Suprapubic skin (tissue), 4 donors: ENCODE measurements around the gene MFAP3L. TPM values are rescaled to one million over a fixed set of nuclear protein-coding genes. Genes with fewer than 3 reads are reported as not detected.

ENCODE experiments used
- DNase-seq, 2 donors: peaks; one replicate each; pipeline ENCODE4 v3.0.0-alpha.2; 2019; ENCODE audit warnings: low spot score in 2 of 2
- H3K27ac ChIP-seq: fragments of 200-600 bp; sonication (generic); one replicate; pipeline ENCODE4 v1.5.1; 2019
- H3K27me3 ChIP-seq: fragments of 200-600 bp; sonication (generic); one replicate; pipeline ENCODE4 v1.5.1; 2019
- H3K36me3 ChIP-seq: fragments of 200-600 bp; sonication (generic); one replicate; pipeline ENCODE4 v1.5.1; 2019
- H3K4me1 ChIP-seq: fragments of 200-600 bp; sonication (generic); one replicate; pipeline ENCODE4 v1.5.1; 2019
- H3K4me3 ChIP-seq: fragments of 200-600 bp; sonication (generic); one replicate; pipeline ENCODE4 v1.5.1; 2019; ENCODE audit warnings: mild to moderate bottlenecking
- H3K9me3 ChIP-seq: fragments of 200-600 bp; sonication (generic); one replicate; pipeline ENCODE4 v1.5.1; 2019
- CTCF ChIP-seq, 2 donors: fragments of 200-600 bp in 1 of 2; fragments of 450-650 bp in 1 of 2; sonication (generic) in 1 of 2; IDR thresholded peaks; one replicate each; pipeline ENCODE4 v1.5.1; 2016 to 2019; ENCODE audit warnings: antibody characterized with exemption in 2 of 2, mild to moderate bottlenecking in 1 of 2, moderate library complexity in 1 of 2
- EP300 ChIP-seq: sonication (generic); formaldehyde crosslinking; IDR thresholded peaks from one replicate; pipeline ENCODE4 v1.6.1; 2017; ENCODE audit warnings: antibody characterized with exemption
- POLR2A ChIP-seq, 2 donors: fragments of 450-650 bp; IDR thresholded peaks; one replicate each; pipeline ENCODE4 v1.6.1; 2017; ENCODE audit warnings: antibody characterized with exemption in 2 of 2, mild to moderate bottlenecking in 2 of 2, moderate library complexity in 2 of 2
- POLR2AphosphoS5 ChIP-seq, 3 donors: sonication (generic); formaldehyde crosslinking; IDR thresholded peaks; one replicate each; pipeline ENCODE4 v1.6.1; 2017; ENCODE audit warnings: antibody characterized with exemption in 3 of 3
- WGBS: methylation state at CpG from one replicate; pipeline ENCODE4 v1.1.5; 2018; 5-methylcytosine and 5-hydroxymethylcytosine counted together
- total RNA-seq, 4 donors: library from RNA; depleted of rRNA; stranded (reverse); fragments of >200 nt; gene quantifications; one replicate each; pipeline ENCODE4 v1.1.0, GENCODE V29; 2016

Gene MFAP3L
- total RNA-seq, 4 donors from 2014 or later = 41.4 to 67.0 (median 58.9) TPM

- H3K4me1 ChIP-seq = peaks cover 19% of the 10 kb centered on the region
- DNase-seq = no peak
- H3K27ac ChIP-seq = no peak overlapping the region
- H3K4me3 ChIP-seq = no peak overlapping the region
- WGBS = 57% methylated on average over 4 of the region's 4 CpGs
- no peaks in the 10 kb centered on the region for H3K36me3 ChIP-seq
- H3K27me3 ChIP-seq = no peaks in the 10 kb centered on the region
- TF ChIP-seq EP300 (no peak), CTCF (IDR thresholded peaks at IDR 0.05) (no peak), POLR2A (IDR thresholded peaks at IDR 0.05) (no peak), POLR2AphosphoS5 (IDR thresholded peaks at IDR 0.05) (no peak)
- no peaks in the 10 kb centered on the region for H3K9me3 ChIP-seq
Observed at GRCh38 chr4:170009291-170009690, 16.9 kb downstream of the MFAP3L start.

GRCh38 chr4:170008801-170009200, 17.4 kb downstream of the MFAP3L start:
- Histone ChIP-seq H3K27ac (no peak overlapping the region), H3K27me3 (no peaks in the 10 kb centered on the region), H3K4me1 (peaks cover 19% of the 10 kb centered on the region), H3K36me3 (no peaks in the 10 kb centered on the region), H3K4me3 (no peak overlapping the region), H3K9me3 (no peaks in the 10 kb centered on the region)
- no peak for TF ChIP-seq POLR2AphosphoS5 (IDR thresholded peaks at IDR 0.05)
- no peak for TF ChIP-seq CTCF (IDR thresholded peaks at IDR 0.05)
- no peak for TF ChIP-seq EP300
- no peak for TF ChIP-seq POLR2A (IDR thresholded peaks at IDR 0.05)
- DNase-seq = no peak
- 86% methylated on average over 10 of the region's 10 CpGs for WGBS

DNA sequence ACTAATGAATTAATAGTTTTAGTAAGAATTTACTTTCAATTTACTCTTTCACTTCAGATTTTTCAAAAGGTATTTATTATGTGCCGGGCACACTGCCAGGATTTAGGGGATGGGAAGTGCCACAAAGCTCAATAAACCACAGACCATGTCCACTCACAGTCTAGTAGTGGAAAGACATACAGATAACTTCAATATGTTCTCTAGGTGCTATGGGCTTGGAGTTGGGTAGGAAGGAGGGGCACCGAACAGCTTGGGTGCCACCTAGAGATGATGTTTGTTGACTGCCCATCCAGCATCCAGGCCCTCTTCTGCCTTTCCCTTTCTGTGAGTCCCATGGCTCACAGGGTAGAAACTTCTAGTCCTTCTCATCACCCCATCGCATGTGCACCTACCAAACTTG, 17.8 kb downstream of the MFAP3L start:
- Histone ChIP-seq H3K36me3 (no peaks in the 10 kb centered on the region), H3K4me1 (peaks cover 21% of the 10 kb centered on the region), H3K27ac (no peak overlapping the region), H3K9me3 (no peaks in the 10 kb centered on the region), H3K27me3 (no peaks in the 10 kb centered on the region), H3K4me3 (no peak overlapping the region)
- 81% methylated on average over 3 of the region's 3 CpGs for WGBS
- no peak for DNase-seq
- TF ChIP-seq EP300 (no peak), POLR2AphosphoS5 (IDR thresholded peaks at IDR 0.05) (no peak), POLR2A (IDR thresholded peaks at IDR 0.05) (no peak), CTCF (IDR thresholded peaks at IDR 0.05) (no peak)

DNA sequence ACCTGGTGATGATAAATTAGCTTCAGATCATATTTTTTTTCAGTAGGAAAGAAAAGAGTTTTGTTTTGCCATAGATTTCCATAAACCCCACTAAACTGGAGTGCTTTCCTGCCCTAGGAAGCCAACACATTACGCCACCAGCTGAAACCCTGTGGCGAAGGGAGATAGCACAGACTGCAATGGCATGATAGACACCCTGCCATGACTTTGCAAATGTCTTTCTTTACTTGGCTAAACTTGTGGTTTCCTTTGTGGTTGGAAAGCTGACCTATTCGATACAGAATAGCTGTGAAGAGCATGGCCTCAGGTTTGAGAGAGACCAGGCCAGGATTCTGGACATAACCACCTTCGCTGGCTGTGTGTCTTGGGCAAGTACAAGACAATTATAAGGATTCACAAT, 19.1 kb downstream of the MFAP3L start:
- Histone ChIP-seq H3K4me1 (peaks cover 22% of the 10 kb centered on the region), H3K27me3 (no peaks in the 10 kb centered on the region), H3K27ac (no peak overlapping the region), H3K9me3 (no peaks in the 10 kb centered on the region), H3K4me3 (no peak overlapping the region), H3K36me3 (no peaks in the 10 kb centered on the region)
- TF ChIP-seq POLR2A (IDR thresholded peaks at IDR 0.05) (no peak), POLR2AphosphoS5 (IDR thresholded peaks at IDR 0.05) (no peak), CTCF (IDR thresholded peaks at IDR 0.05) (no peak), EP300 (no peak)
- no peak for DNase-seq
- 81% methylated on average over 4 of the region's 4 CpGs for WGBS

DNA sequence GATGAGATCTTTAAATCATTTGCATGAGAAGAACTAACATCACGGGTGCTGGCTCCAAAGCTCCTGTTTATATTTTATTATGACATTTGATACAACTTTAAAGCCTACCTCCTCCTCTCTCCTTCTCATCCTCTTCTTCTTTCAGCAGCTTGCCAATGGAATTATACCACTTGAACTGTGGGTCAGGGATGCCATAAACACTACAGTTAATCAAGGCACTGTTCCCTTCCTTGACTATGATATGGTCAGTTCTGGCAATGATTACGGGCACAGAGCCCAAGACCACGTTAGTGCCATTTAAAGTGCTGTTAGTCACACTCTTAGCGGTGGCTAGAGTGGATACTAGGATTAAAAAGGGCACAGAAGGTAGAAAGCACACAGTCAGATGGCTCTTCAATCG, 20.7 kb downstream of the MFAP3L start:
- DNase-seq = no peak
- H3K36me3 ChIP-seq = no peaks in the 10 kb centered on the region
- H3K27me3 ChIP-seq = no peaks in the 10 kb centered on the region
- WGBS = 74% methylated on average over 5 of the region's 5 CpGs
- no peak overlapping the region for H3K4me3 ChIP-seq
- peaks cover 15% of the 10 kb centered on the region for H3K4me1 ChIP-seq
- no peak overlapping the region for H3K27ac ChIP-seq
- no peaks in the 10 kb centered on the region for H3K9me3 ChIP-seq
- TF ChIP-seq CTCF (IDR thresholded peaks at IDR 0.05) = no peak
- no peak for TF ChIP-seq POLR2A (IDR thresholded peaks at IDR 0.05)
- no peak for TF ChIP-seq EP300
- no peak for TF ChIP-seq POLR2AphosphoS5 (IDR thresholded peaks at IDR 0.05)
